Kidney glomerular epithelial cell (primary cell): ENCODE measurements around the gene ITIH2.
"Not testable (repeated sequence)": the region's sequence is repeated elsewhere in the genome, so short reads cannot be mapped to it uniquely, and the experiment has no call there.

Experiments used
- DNase-seq: peaks from one replicate; lab custom pipeline; 2025; lab: John Stamatoyannopoulos, UW

ITIH2 gene

GRCh38 chr10:7703140-7703539, at the start of gene ITIH2:
Gene ITIH2, plus strand, starts transcription at chr10:7703316. Its CDS starts 119 bp downstream, at chr10:7703435.
- DNase-seq, result no peak

- not testable (repeated sequence) for DNase-seq
Measured at GRCh38 chr10:7657079-7657478, 46.0 kb upstream of the ITIH2 start.

DNA sequence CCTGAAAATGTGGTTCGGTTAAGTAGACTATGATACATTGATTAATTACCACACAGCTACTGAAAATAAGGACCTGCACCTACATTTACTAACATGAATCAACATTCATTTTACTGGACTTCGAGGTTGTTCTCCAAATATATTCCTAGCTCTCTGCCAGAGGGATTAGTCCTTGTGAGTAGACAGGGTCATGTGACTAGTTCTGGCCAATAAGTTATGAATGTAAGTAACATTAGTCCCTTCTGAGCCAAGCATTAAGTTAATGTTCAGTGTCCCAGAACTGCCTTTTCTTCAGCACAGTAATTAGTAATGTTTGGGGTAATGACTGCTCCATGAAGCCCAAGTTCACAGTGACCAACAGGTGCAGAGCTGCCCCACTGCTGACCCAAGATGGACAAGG, 45.6 kb upstream of the ITIH2 start:
- no peak for DNase-seq

- DNase-seq, result peak; percentile 16
Measured at GRCh38 chr10:7659560-7659959, 43.6 kb upstream of the ITIH2 start.

DNA sequence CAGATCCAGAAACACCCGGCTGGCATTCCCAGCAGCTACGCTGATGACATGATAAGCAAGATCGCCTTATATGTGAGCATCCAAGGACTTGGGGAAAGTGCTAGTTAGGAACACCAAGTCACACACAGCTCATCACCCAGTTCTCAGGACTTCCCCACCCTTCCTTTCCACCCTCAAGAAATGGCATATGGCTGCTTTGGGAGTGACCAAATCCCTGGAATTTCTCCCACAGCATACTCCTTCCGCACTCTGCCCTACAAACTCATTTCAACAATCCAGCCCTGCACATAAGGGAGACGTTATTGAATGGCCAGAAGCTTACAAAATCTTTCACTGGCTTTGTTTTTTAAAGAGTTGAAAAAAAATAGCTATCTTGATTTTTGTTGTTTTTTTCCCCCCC, 40.6 kb upstream of the ITIH2 start:
- no peak for DNase-seq

DNA sequence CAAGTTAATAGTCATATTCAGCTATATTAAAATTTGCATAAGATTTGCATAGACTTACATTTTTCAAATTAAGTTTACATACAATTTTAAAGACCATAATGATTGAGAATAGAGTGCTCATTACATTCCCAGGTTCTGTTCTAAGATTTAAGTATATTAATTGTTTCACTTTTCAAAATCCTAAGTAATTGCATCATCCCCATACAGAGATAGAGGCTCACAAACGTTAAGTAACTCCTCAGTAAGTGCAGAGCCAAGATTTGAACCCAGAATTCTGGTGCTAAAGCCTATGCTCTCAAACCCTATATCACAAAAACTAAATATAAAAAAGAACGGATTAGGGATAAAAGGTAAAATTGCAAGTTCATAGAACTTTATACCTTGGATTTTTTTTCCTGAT, 38.4 kb upstream of the ITIH2 start:
- no peak for DNase-seq

GRCh38 chr10:7665767-7666166, 37.3 kb upstream of the ITIH2 start:
- DNase-seq, result no peak

GRCh38 chr10:7666253-7667023, 36.7 kb upstream of the ITIH2 start, which contains the start of gene ITIH5:
Gene ITIH5, minus strand, starts transcription at chr10:7666966. Its CDS starts 74 bp downstream, at chr10:7666892.
- DNase-seq, result peak; percentile 23

DNA sequence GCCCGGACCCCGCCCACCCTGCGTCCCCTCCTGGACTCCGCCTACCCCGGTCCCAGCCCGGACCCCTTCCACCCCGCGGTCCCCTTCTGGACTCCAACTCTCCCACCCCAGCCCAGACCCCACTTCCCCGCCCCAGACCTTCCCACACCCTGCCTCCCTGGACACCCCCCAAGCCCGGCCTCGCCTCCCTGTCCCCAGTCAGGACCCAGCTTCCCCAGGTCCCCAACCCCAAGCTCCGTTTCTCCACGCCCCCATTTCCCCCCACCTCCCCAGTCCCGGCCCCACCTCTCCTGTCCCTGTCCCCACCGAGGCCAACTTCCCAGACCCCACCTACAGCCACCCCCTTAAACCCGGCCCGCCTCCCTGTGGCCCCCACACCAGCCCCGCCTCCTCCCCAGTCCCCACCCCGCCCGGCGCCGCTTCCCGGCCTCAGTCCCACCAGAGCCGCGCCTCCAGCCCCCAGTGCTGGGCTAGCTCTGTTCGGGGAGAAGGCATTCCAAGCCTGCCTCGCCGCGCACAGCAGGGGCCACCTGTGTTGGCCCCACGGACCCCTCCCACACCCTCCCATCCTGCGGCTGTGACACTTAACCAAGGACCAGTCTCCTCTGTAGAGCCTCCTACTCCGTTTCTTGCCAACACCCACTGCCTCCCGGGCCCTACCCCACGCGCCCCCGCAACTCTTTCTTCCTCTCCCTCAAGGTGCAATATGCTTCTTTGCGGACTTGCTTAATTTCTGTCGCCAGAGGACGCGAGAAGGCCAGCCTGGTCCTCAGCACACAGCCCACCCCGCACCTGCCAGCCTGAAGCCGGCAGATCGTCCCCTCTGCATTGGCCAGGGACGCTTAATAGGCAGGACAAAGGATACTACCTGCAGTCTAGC, 35.6 kb upstream of the ITIH2 start:
- DNase-seq, result no peak

GRCh38 chr10:7670157-7670556, 33.0 kb upstream of the ITIH2 start:
- DNase-seq, result no peak

- no peak for DNase-seq
Measured at GRCh38 chr10:7672341-7673134, 30.6 kb upstream of the ITIH2 start.

DNA sequence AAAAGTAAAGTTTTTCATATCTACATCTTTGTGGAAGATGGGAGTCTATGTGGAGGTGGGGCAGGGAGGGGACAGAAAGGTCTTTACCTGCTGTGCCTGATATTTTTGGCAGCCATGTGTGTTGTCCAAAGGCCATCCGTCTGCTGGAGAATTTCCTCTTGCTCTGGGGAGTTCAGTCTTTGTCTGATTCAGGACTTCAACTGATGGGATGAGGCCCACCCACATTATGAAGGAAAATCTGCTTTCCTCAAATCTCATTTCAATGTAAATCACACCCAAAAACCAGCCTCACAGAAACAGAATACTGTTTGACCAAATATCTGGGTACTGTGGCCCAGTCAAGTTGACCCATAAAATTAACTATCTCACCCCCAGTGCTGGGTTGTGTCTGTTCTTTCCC, 23.9 kb upstream of the ITIH2 start:
- no peak for DNase-seq

- DNase-seq, result peak; percentile 24
Measured at GRCh38 chr10:7680078-7680477, 23.0 kb upstream of the ITIH2 start.

GRCh38 chr10:7686351-7687171, 16.6 kb upstream of the ITIH2 start:
- peak; percentile 70 for DNase-seq

DNA sequence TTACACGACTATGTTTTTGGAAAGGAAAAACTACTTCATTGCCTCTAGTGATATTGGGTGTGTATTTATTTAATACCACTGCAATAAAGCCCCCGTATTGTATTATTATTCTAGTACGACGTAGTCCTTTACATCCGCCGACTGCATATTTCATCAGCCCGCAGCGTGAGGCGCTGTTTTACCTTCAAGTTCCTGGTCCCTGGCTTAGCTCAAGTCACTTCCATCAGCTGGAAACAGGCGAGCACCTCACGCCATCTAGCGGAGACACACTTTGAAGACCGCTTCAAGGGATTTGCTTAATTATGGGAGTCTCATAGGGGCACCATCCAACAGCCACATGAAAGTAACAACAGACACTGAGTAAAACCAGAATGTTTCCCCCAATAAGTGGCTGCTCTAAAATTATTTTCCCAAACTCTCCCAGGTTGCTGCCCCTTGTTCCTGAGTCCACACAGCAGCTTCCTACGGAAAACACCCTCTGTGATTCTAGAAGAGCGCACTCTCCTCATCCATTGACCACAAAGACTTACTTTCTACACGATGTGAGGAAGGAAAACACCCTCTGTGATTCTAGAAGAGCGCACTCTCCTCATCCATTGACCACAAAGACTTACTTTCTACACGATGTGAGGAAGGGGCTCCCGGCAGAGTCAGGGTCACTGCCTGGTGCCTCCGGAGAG, 15.7 kb upstream of the ITIH2 start:
- DNase-seq, result peak; percentile 93

GRCh38 chr10:7689591-7689990, 13.5 kb upstream of the ITIH2 start:
- no peak for DNase-seq

- DNase-seq, result not testable (repeated sequence)
Measured at GRCh38 chr10:7690885-7691597, 12.1 kb upstream of the ITIH2 start.

GRCh38 chr10:7692368-7692767, 10.7 kb upstream of the ITIH2 start:
- DNase-seq, result not testable (repeated sequence)

DNA sequence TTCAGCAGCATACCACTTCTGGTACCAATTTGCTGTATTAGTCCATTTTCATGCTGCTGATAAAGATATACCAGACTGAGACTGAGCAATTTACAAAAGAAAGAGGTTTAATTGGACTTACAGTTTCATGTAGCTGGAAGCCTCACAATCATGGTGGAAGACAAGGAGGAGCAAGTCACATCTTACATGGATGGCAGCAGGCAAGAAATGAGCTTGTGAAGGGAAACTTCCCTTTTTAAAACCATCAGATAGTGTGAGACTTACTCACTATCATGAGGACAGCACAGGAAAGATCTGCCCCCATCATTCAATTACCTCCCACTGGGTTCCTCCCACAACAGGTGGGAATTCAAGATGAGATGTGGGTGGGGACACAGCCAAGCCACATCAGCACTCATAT, 9.9 kb upstream of the ITIH2 start:
- DNase-seq, result not testable (repeated sequence)

GRCh38 chr10:7696545-7696944, 6.6 kb upstream of the ITIH2 start:
- DNase-seq, result peak; percentile 94
